ENCODE measurements around the gene MLNR. TPM values are rescaled to one million over a fixed set of nuclear protein-coding genes. Genes with fewer than 3 reads are reported as not detected.

MLNR gene
- polyA plus RNA-seq, 1 of the 3 experiments (the other 2 are of a cell fraction): not detected

DNA sequence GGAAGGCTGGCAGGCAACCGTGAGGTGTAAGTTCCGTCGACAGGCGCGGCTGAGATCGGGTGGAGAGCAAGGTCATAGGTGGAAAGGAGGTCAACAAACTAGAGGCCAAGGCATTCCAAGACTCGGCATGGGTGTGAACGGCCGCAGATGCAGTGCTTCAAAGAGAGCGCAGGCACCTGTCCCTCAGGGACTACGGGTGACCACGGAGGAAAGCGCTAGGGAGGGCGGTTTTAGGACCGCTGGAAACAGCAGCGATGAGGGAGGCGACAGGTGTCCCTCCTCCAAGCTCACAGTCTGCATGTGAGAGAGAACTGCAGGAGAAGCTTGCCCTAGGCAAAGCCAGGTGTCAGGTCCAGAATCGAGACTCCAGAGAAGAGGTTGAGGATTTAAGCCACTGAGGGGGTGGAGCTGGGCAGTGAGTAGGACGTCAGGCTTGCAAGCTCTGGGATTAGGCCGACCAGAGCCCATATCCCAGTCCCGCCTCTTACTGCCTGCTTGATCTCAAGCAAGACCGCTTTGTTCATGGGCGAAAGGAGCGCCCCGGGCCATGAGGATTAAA lies 1.6 kb upstream of the MLNR start:
- Histone ChIP-seq H3K9me2 (no peaks in the 10 kb centered on the region), H3K4me2 (no peak overlapping the region), H3K4me1 (ENCODE audit: control insufficient read depth in 1 of 2, insufficient read depth in 2 of 2, low read depth in 1 of 2, low read length in 1 of 2) (peaks cover 0 to 5% of the 10 kb centered on the region in 2 experiments; a peak in 1 of 4 replicates), H3K4me3 (ENCODE audit: low read depth in 2 of 2, low read length in 1 of 2) (no peak overlapping the region), H3K36me3 (replicated peaks in 1 of 2; ENCODE audit: control insufficient read depth in 1 of 2, insufficient read depth in 2 of 2, low read length in 1 of 2) (no peaks in the 10 kb centered on the region), H3F3A (replicated peaks; ENCODE audit: insufficient read depth) (peaks cover 7% of the 10 kb centered on the region), H3K27ac (ENCODE audit: low read depth in 2 of 2, low read length in 1 of 2) (no peak overlapping the region), H3K27me3 (ENCODE audit: insufficient read depth) (peaks cover 45% of the 10 kb centered on the region), H3K79me2 (ENCODE audit: insufficient read depth) (no peaks in the 10 kb centered on the region), H2AFZ (ENCODE audit: low read depth) (no peak overlapping the region), H3K9ac (no peak overlapping the region), H3K9me3 (no peaks in the 10 kb centered on the region), H4K20me1 (ENCODE audit: insufficient read depth) (no peaks in the 10 kb centered on the region)
- WGBS (ENCODE audit: low lambda C conversion rate): 91% methylated on average over 24 of the region's 25 CpGs
- TF ChIP-seq POLR2AphosphoS5 (IDR thresholded peaks at IDR 0.05; ENCODE audit: low read depth, low read length): no peak
- TF ChIP-seq RFX5 (IDR thresholded peaks at IDR 0.05; ENCODE audit: low read length): no peak
- TF ChIP-seq, protein P1, sequence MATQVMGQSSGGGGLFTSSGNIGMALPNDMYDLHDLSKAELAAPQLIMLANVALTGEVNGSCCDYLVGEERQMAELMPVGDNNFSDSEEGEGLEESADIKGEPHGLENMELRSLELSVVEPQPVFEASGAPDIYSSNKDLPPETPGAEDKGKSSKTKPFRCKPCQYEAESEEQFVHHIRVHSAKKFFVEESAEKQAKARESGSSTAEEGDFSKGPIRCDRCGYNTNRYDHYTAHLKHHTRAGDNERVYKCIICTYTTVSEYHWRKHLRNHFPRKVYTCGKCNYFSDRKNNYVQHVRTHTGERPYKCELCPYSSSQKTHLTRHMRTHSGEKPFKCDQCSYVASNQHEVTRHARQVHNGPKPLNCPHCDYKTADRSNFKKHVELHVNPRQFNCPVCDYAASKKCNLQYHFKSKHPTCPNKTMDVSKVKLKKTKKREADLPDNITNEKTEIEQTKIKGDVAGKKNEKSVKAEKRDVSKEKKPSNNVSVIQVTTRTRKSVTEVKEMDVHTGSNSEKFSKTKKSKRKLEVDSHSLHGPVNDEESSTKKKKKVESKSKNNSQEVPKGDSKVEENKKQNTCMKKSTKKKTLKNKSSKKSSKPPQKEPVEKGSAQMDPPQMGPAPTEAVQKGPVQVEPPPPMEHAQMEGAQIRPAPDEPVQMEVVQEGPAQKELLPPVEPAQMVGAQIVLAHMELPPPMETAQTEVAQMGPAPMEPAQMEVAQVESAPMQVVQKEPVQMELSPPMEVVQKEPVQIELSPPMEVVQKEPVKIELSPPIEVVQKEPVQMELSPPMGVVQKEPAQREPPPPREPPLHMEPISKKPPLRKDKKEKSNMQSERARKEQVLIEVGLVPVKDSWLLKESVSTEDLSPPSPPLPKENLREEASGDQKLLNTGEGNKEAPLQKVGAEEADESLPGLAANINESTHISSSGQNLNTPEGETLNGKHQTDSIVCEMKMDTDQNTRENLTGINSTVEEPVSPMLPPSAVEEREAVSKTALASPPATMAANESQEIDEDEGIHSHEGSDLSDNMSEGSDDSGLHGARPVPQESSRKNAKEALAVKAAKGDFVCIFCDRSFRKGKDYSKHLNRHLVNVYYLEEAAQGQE (IDR thresholded peaks at IDR 0.05; ENCODE audit: low read depth, low read length): no peak
- no peak for TF ChIP-seq RAD21 (IDR thresholded peaks at IDR 0.05; ENCODE audit: low read length)
- TF ChIP-seq, protein P2, sequence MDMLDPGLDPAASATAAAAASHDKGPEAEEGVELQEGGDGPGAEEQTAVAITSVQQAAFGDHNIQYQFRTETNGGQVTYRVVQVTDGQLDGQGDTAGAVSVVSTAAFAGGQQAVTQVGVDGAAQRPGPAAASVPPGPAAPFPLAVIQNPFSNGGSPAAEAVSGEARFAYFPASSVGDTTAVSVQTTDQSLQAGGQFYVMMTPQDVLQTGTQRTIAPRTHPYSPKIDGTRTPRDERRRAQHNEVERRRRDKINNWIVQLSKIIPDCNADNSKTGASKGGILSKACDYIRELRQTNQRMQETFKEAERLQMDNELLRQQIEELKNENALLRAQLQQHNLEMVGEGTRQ (IDR thresholded peaks at IDR 0.05; ENCODE audit: borderline replicate concordance, low read depth, low read length): no peak
- no peak for TF ChIP-seq ELF1 (IDR thresholded peaks at IDR 0.05)
- no peak for TF ChIP-seq FOXJ3 (CRISPR knock-in tag; IDR thresholded peaks at IDR 0.05)
- DNase-seq: no peak
- CTCF ChIA-PET: interaction anchor here (1.4 to 1.6 kb wide), 2 partner anchors 11 to 21 kb away, joined by 4 read pairs; no protein-coding TSS in a partner anchor
- POLR2A ChIA-PET: no interaction called here

DNA sequence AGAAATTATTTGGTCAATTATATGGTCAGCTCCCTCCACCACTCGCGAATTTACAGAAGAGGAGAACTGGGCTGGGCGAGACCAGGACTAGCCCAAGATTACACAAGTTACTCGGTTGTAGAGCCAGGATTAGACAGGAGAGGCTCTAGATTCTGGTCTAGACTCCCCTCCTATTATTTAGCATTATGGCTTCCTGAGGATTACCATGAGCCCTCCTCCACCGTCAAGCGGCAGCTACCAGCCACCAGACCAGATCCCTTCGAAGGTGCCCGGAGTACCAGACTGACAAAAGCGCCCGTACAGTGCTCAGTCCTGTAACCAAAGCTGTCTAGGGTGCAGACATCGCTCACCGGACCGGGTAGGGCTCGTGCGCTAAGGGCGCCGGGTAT lies 497 bp upstream of the MLNR start:
- Histone ChIP-seq H3K4me2 (no peak overlapping the region), H3K36me3 (replicated peaks in 1 of 2; ENCODE audit: control insufficient read depth in 1 of 2, insufficient read depth in 2 of 2, low read length in 1 of 2) (no peaks in the 10 kb centered on the region), H2AFZ (ENCODE audit: low read depth) (no peak overlapping the region), H3K9ac (no peak overlapping the region), H3K9me2 (no peaks in the 10 kb centered on the region), H3K27me3 (ENCODE audit: insufficient read depth) (peaks cover 49% of the 10 kb centered on the region), H3K4me1 (ENCODE audit: control insufficient read depth in 1 of 2, insufficient read depth in 2 of 2, low read depth in 1 of 2, low read length in 1 of 2) (peaks cover 0 to 5% of the 10 kb centered on the region in 2 experiments; a peak in 1 of 4 replicates), H3K79me2 (ENCODE audit: insufficient read depth) (no peaks in the 10 kb centered on the region), H4K20me1 (ENCODE audit: insufficient read depth) (no peaks in the 10 kb centered on the region), H3F3A (replicated peaks; ENCODE audit: insufficient read depth) (no peaks in the 10 kb centered on the region), H3K27ac (ENCODE audit: low read depth in 2 of 2, low read length in 1 of 2) (no peak overlapping the region), H3K9me3 (no peaks in the 10 kb centered on the region), H3K4me3 (ENCODE audit: low read depth in 2 of 2, low read length in 1 of 2) (peak overlapping the region; percentile 43; a peak in 3 of 4 replicates)
- TF ChIP-seq RAD21 (IDR thresholded peaks at IDR 0.05; ENCODE audit: low read length): no peak
- TF ChIP-seq SMC3 (IDR thresholded peaks at IDR 0.05; ENCODE audit: low read depth, low read length): no peak
- no peak for TF ChIP-seq SIN3A (IDR thresholded peaks at IDR 0.05; ENCODE audit: borderline replicate concordance, low read depth, low read length)
- TF ChIP-seq FOSL2 (IDR thresholded peaks at IDR 0.05; ENCODE audit: borderline replicate concordance, low read depth): no peak
- 40% methylated on average over 17 of the region's 17 CpGs for WGBS (ENCODE audit: low lambda C conversion rate)
- ChIA-PET CTCF (interaction anchor here (0.7 to 1.4 kb wide), 2 partner anchors 10 to 60 kb away, joined by 4 to 5 read pairs; no protein-coding TSS in a partner anchor), POLR2A (no interaction called here)
- DNase-seq: no peak
